Large intestine (tissue), 3 donors: ENCODE data around the gene FBXO42. TPM values are rescaled to one million over a fixed set of nuclear protein-coding genes. Genes with fewer than 3 reads are reported as not detected.

Source experiments
- DNase-seq, 2 donors: peaks; one replicate each; pipeline versions ENCODE4 v3.0.0 to v3.0.0-alpha.2; 2013
- H3K27ac ChIP-seq: one replicate; pipeline ENCODE4 v1.5.1; 2013; ENCODE audit warnings: low read length
- H3K27me3 ChIP-seq: 2 replicates; pipeline ENCODE4 v1.6.1; 2013; ENCODE audit warnings: low read length; ENCODE audit not compliant: control insufficient read depth, insufficient read depth
- H3K36me3 ChIP-seq: 2 replicates; pipeline ENCODE4 v1.6.1; 2013; ENCODE audit warnings: low read length; ENCODE audit not compliant: control insufficient read depth, insufficient read depth
- H3K4me1 ChIP-seq: one replicate; pipeline ENCODE4 v1.6.1; 2013; ENCODE audit warnings: low read length; ENCODE audit not compliant: control insufficient read depth, insufficient read depth
- H3K4me3 ChIP-seq: one replicate; pipeline ENCODE4 v1.5.1; 2013; ENCODE audit warnings: low read length
- H3K9me3 ChIP-seq: one replicate; pipeline ENCODE4 v1.6.1; 2013; ENCODE audit warnings: mild to moderate bottlenecking, low read depth, low read length, moderate library complexity; ENCODE audit not compliant: control insufficient read depth
- WGBS: methylation state at CpG from one replicate; pipeline ENCODE4 v1.1.5; 2013; ENCODE audit warnings: low lambda C conversion rate; ENCODE audit not compliant: insufficient coverage; 5-methylcytosine and 5-hydroxymethylcytosine counted together
- polyA plus RNA-seq: library from polyadenylated mRNA; unstranded; fragments of 120-200 nt; gene quantifications from one replicate; pipeline ENCODE4 v1.2.1, GENCODE V29; 2013

FBXO42 gene
- polyA plus RNA-seq, 1 donor = 17.0 TPM

DNA sequence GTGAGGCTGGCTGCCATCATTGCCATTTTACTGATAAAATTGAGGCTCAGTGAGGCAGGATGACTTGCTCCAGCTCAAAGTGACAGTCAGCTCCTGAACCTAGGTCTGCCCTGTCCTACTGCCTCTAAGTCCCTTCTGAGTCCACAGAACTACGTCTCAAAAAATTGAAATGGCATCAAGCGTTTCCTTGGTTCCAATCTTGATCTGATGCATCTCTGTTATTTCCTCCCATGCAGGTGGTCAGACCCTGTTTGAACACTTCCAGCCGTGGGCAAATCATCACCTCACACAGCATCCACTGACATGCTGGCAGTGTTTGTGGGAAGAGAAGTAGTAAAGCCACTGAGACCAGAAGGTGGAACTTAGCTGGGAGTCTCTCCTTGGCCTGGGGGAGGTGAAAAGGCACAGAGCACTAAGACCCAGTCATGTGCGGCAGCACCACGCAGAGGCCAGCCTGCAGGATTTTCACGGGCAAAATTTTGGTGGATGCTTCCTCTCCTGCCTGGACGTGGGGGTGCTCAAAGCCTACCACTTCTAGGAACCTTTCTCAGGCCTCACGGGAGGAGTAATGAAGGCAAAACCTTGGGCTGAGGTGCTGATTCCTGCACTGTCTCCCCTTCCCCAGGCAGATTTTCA lies 107.5 kb downstream of the FBXO42 start:
- H3K27ac ChIP-seq = no peak overlapping the region
- no peaks in the 10 kb centered on the region for H3K27me3 ChIP-seq
- peaks cover 11% of the 10 kb centered on the region for H3K4me1 ChIP-seq
- H3K4me3 ChIP-seq = no peak overlapping the region
- no peak for DNase-seq
- WGBS = no CpG with 5 or more reads among the region's 8 CpGs
- peaks cover 17% of the 10 kb centered on the region for H3K36me3 ChIP-seq
- no peaks in the 10 kb centered on the region for H3K9me3 ChIP-seq

DNA sequence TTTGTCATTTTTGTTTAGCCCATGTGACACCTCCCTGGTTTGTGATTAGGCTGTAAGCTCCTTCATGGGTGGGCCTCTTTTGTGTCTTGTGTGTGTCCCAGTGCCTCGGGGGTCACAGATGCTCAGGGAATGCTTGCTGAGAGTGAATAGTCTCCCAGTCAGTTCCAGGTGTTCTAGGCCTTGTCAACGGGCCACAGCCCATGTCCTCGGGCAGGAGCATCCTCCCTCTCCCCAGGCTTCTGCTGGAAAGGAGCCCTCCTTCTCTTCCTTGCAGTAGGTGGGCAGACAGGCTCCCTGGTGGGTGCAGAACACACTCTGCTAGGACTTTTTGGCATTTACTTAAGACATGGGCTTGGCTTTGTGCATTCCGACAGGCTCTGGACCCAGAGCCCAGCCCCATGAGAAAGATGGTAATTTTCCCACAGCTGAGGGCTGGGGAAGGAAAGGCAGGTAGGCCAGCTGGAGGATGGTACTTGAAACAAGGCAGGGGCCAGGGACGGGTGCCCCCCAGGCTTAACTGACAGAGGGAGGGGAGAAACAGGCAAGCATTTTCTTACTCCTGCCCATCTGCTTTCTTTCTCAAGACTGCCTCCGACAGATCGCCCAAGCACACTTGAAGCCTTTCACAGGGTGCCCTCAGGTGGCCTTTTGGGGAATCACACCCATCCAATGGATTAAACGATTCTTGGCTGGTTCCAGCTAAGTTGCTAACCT lies 108.2 kb downstream of the FBXO42 start:
- peak; percentile 66 to 69 for DNase-seq
- H3K27ac ChIP-seq = no peak overlapping the region
- WGBS = no CpG with 5 or more reads among the region's 8 CpGs
- H3K9me3 ChIP-seq = no peaks in the 10 kb centered on the region
- no peaks in the 10 kb centered on the region for H3K27me3 ChIP-seq
- H3K36me3 ChIP-seq = peaks cover 17% of the 10 kb centered on the region
- H3K4me3 ChIP-seq = no peak overlapping the region
- H3K4me1 ChIP-seq = peaks cover 11% of the 10 kb centered on the region

DNA sequence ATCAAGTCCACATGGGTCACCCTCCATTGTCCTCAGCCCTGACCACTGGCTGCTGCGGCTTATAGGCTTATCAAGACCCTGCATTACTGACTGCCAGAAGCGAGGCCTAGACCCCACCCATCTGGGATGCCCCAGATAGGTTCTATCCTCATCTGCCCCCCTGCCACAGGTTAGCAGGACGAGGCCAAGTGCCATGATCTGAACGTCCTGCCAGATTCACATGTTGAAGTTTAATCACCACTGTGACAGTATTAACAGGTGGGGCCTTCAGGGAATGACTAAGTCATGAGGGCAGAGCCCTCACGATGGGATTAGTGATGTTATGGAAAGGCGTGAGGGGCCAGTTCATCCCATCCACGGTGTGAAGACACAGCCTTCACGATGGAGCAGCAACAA lies 109.1 kb downstream of the FBXO42 start:
- no peak for DNase-seq
- peaks cover 17% of the 10 kb centered on the region for H3K36me3 ChIP-seq
- H3K9me3 ChIP-seq = no peaks in the 10 kb centered on the region
- H3K4me3 ChIP-seq = no peak overlapping the region
- H3K4me1 ChIP-seq = peaks cover 7% of the 10 kb centered on the region
- no peak overlapping the region for H3K27ac ChIP-seq
- no CpG with 5 or more reads among the region's 8 CpGs for WGBS
- no peaks in the 10 kb centered on the region for H3K27me3 ChIP-seq

DNA sequence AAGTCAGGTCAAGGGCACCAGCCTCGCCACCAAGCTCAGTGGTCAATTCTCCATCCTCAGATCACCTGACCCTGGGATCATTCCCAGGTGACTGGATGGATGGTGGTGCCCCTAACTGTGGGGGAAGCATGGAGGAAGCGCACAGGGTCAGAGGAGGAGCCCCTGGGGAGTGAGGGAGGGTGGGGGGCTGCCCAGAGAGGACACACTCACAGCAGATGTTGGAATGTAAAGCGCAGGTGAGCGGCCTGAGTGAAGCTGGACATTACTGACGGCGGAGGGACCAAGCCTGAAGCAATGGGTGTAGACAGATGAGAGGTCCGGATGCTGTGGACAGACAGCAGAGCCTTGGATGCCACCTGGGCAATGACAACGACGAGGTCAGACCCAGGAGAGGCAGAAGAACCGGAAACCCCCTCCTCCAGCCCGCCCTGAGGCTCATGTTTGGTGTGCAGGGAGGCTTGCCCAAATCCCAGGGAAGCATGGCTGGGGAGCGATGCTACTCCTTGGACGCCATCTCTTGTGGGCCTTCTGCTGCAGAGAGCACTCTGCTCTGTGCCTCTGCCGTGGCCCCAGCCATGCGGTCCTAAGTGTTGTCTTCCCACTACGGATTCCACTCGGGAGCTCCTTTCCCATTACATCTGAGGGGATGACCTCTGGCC lies 109.6 kb downstream of the FBXO42 start:
- Histone ChIP-seq H3K27me3 (no peaks in the 10 kb centered on the region), H3K36me3 (peaks cover 14% of the 10 kb centered on the region), H3K9me3 (no peaks in the 10 kb centered on the region), H3K27ac (no peak overlapping the region), H3K4me1 (peaks cover 3% of the 10 kb centered on the region), H3K4me3 (no peak overlapping the region)
- DNase-seq = no peak
- 90% methylated on average over 2 of the region's 17 CpGs for WGBS

DNA sequence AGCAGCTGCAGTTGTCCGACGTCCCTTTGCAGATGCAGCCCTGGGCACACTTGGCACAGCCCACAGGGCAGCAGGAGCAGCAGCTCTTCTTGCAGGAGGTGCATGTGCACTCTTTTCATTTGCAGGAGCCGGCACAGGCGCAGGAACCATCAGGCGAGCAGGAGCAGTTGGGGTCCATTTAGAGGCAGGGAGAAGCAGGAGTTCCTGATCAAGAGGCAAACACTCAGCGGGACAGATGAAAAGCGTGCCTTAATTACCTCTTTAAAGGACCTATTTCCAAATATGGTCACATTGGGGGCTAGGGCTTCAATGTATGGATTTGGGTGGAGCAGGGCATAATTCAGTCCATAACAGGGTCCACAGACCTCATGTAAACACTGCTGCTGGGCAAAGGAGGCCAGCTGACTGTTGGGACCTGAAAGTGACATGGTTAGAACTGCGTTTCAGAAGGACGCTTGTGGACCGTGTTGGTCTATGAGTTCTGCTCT lies 111.0 kb downstream of the FBXO42 start:
- H3K4me3 ChIP-seq = no peak overlapping the region
- no peak for DNase-seq
- H3K36me3 ChIP-seq = peaks cover 6% of the 10 kb centered on the region
- no peaks in the 10 kb centered on the region for H3K27me3 ChIP-seq
- no peaks in the 10 kb centered on the region for H3K9me3 ChIP-seq
- H3K27ac ChIP-seq = no peak overlapping the region
- peaks cover 11% of the 10 kb centered on the region for H3K4me1 ChIP-seq
- no CpG with 5 or more reads among the region's 10 CpGs for WGBS

DNA sequence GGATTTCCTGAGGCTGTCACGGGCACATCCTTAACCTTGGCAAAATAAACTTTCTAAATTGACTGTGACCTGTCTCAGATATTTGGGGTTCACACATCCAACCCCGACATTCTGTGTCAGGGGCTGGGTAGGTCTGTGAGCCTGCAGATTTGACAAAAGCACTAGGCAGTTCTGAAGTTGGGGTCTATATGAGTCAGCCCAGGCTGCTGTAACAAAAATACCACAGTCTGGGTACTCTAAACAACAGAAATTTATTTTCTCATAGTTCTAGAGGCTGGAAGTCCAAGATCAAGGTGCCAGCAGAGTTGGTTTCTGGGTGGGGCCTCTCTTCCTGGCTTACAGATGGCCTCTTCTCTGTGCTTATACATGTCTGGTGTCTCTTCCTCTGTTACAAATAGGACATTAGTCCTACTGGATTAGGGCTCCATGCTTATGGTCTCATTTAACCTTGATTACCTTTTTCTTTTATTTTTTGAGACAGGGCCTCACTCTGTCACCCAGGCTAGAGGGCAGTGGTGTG lies 112.2 kb downstream of the FBXO42 start:
- Histone ChIP-seq H3K27me3 (no peaks in the 10 kb centered on the region), H3K9me3 (no peaks in the 10 kb centered on the region), H3K36me3 (no peaks in the 10 kb centered on the region), H3K4me1 (peaks cover 15% of the 10 kb centered on the region), H3K27ac (no peak overlapping the region), H3K4me3 (no peak overlapping the region)
- WGBS = 100% methylated on average over 1 of the region's 2 CpGs
- no peak for DNase-seq

DNA sequence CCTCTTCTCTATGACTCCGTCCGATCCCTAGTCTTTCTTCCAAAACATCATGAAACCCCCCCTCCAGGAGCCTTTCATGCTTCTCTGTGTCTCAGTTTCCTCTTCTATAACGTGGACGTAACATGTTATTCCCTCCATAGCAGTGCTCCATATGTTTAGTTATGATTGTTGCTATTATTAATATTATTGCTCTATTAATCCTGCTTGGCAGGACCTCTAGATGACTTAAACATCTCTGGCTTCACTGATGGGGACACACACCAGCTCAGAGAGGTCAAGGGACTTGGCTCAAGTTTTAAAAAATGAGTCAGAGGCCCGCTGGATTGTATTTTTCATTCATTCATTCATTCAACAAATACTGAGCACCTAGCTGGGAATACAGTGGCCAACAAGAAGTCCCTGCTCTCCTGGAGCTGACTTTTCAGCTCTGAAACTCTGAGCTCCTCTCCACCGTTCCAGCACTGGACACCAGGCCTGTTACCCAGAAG lies 114.9 kb downstream of the FBXO42 start:
- H3K36me3 ChIP-seq = peaks cover under 1% of the 10 kb centered on the region
- H3K27ac ChIP-seq = peak overlapping the region; percentile 78
- no peaks in the 10 kb centered on the region for H3K9me3 ChIP-seq
- peak overlapping the region; percentile 34 for H3K4me3 ChIP-seq
- DNase-seq = no peak
- no peaks in the 10 kb centered on the region for H3K27me3 ChIP-seq
- peaks cover 12% of the 10 kb centered on the region for H3K4me1 ChIP-seq
- 0% methylated on average over 1 of the region's 6 CpGs for WGBS

DNA sequence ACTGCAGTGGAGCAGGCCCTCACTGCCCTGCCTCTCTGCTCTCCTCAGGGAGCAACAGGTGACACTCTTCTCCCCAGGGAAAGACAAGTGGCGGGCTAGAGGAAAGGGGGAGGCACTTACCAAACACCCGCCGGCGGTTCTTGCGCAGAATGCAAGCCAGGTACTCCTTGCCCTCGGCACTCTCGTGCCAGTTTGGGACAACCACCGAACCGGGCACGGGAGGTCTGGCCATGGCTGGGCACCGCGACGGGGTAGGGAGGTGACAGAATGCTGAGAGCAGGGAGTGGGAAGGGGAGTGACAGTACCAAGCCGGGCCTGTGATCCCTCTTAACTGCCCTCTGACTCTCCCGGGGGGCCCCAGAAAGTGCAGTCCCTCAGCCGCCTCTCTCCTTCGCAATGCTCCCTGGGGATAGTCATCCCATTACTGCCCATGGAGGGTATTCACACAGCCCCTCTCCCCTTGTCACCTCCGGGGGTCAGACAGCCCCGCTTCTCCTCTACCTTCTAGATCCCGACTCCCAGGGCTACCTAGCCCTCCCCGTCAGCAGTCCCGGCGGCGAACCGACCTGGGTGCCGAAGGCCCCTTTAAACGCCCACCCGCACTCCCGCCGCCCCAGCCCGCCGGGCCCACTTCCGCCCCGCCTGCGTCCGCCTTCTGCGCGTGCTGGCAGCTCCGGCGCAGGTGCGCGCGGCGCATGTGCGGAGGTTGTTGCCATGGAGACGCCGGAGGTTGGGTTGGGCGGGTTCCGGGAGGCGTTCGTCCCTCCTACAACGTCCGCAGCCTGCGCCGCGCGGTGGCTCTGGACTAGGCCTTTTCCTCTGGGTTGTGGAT lies 115.6 kb downstream of the FBXO42 start, which contains the start of gene CPLANE2:
Gene CPLANE2, minus strand, starts transcription at position 673 of the 832 bp plus-strand sequence. Its CDS starts 441 bp downstream, at position 232.
- no CpG with 5 or more reads among the region's 57 CpGs for WGBS
- H3K4me1 ChIP-seq = peaks cover 12% of the 10 kb centered on the region
- no peaks in the 10 kb centered on the region for H3K9me3 ChIP-seq
- H3K27me3 ChIP-seq = no peaks in the 10 kb centered on the region
- peak within 1 kb of the TSS; percentile 92 for H3K27ac ChIP-seq
- peaks cover 5% of the 10 kb centered on the region for H3K36me3 ChIP-seq
- DNase-seq = peak; percentile 95 to 96
- peak within 1 kb of the TSS; percentile 95 for H3K4me3 ChIP-seq

DNA sequence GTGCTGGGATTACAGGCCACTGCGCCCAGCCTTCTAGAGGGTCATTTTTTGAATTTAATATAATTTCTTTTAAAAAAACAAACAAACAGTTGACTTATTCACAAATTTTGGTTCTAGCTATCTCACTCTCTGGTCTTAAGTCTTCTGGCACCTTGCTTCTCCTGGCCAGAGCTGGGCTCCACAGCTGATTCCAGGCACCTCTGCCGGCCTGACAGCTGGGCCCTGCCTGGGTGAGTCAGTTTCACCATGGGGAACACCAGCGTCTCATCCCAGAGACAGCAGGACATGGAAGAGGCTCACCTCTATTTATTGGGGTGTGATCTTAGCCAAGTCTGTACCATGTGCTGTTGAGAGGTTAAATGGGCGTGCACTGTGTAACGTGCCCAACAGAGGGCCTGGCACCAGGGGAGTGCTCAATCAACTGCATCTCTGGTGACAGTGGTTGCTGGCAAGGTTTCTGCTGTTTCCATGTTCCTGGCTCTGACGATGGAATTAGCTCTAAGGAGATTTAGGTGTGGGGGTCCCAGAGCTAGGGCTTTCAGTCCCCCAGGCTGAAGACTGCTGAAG lies 116.3 kb downstream of the FBXO42 start:
- no CpG with 5 or more reads among the region's 6 CpGs for WGBS
- H3K36me3 ChIP-seq = peaks cover 5% of the 10 kb centered on the region
- H3K27me3 ChIP-seq = no peaks in the 10 kb centered on the region
- no peaks in the 10 kb centered on the region for H3K9me3 ChIP-seq
- DNase-seq = no peak
- H3K4me3 ChIP-seq = peak overlapping the region; percentile 95
- peaks cover 12% of the 10 kb centered on the region for H3K4me1 ChIP-seq
- H3K27ac ChIP-seq = peak overlapping the region; percentile 92
